H1 (cell line): Measurements from ENCODE around the gene POLR3A.

ENCODE experiments used
- CHD2 ChIP-seq: IDR thresholded peaks from 2 replicates; pipeline ENCODE4 v1.6.1; 2012; ENCODE audit warnings: low read length, improper control_type of control experiment
- EP300 ChIP-seq, 2 experiments: IDR thresholded peaks; 1 replicate in 1 of 2; 2 replicates in 1 of 2; pipeline ENCODE4 v1.6.1; 2011 to 2012; ENCODE audit warnings: low read depth in 2 of 2, low read length in 2 of 2, mild to moderate bottlenecking in 2 of 2, borderline replicate concordance in 1 of 2, inconsistent platforms in 1 of 2, moderate library complexity in 1 of 2
- EZH2 ChIP-seq: fragments of 200-600 bp; sonication (generic); IDR thresholded peaks from 2 replicates; pipeline ENCODE4 v1.7.1; 2012; ENCODE audit warnings: low read depth, mild to moderate bottlenecking, moderate library complexity, low read length, inconsistent platforms; ENCODE audit not compliant: severe bottlenecking
- JUN ChIP-seq: IDR thresholded peaks from 2 replicates; pipeline ENCODE4 v1.6.1; 2011; ENCODE audit warnings: low read depth, mild to moderate bottlenecking, improper control_type of control experiment, low read length
- PHF8 ChIP-seq: fragments of 200-600 bp; sonication (generic); conservative IDR thresholded peaks from 2 replicates; pipeline ENCODE4 v1.7.1; 2012; ENCODE audit warnings: low read depth, mild to moderate bottlenecking, inconsistent platforms, low read length, moderate library complexity
- POLR2A ChIP-seq, 2 experiments: IDR thresholded peaks; 1 replicate in 1 of 2; 2 replicates in 1 of 2; pipeline ENCODE4 v1.6.1; 2011; ENCODE audit warnings: low read depth in 2 of 2, low read length in 2 of 2, mild to moderate bottlenecking in 2 of 2; ENCODE audit errors: control extremely low read depth in 1 of 2
- POLR2AphosphoS5 ChIP-seq: IDR thresholded peaks from 2 replicates; pipeline ENCODE4 v1.6.1; 2011; ENCODE audit warnings: low read depth, low read length
- SUZ12 ChIP-seq: fragments of 200-600 bp; sonication (generic); IDR thresholded peaks from 2 replicates; pipeline ENCODE4 v1.6.1; 2012; ENCODE audit warnings: mild to moderate bottlenecking, inconsistent platforms, low read length, moderate library complexity, mixed read lengths
- TBP ChIP-seq: IDR thresholded peaks from 2 replicates; pipeline ENCODE4 v1.6.1; 2011; ENCODE audit warnings: low read depth, low read length, improper control_type of control experiment
- TCF12 ChIP-seq: IDR thresholded peaks from 2 replicates; pipeline ENCODE4 v1.6.1; 2011; ENCODE audit warnings: low read depth, mild to moderate bottlenecking, low read length
- TF ChIP-seq, protein P1 (sequence below), 3 experiments: IDR thresholded peaks; 1 replicate in 2 of 3; 2 replicates in 1 of 3; pipeline versions ENCODE4 v1.5.1 to v1.6.1; 2011; ENCODE audit warnings: low read length in 3 of 3, mild to moderate bottlenecking in 3 of 3, inconsistent platforms in 2 of 3, low read depth in 1 of 3, moderate library complexity in 1 of 3; ENCODE audit not compliant: insufficient read depth in 1 of 3; ENCODE audit errors: control extremely low read depth in 1 of 3
- TF ChIP-seq, protein P2 (sequence below): IDR thresholded peaks from 2 replicates; pipeline ENCODE4 v1.6.1; 2011; ENCODE audit warnings: low read depth, mild to moderate bottlenecking, low read length; ENCODE audit not compliant: insufficient read depth
- TF ChIP-seq, protein P3 (sequence below): IDR thresholded peaks from 2 replicates; pipeline ENCODE4 v1.6.1; 2012; ENCODE audit warnings: low read length, inconsistent platforms

DNA sequence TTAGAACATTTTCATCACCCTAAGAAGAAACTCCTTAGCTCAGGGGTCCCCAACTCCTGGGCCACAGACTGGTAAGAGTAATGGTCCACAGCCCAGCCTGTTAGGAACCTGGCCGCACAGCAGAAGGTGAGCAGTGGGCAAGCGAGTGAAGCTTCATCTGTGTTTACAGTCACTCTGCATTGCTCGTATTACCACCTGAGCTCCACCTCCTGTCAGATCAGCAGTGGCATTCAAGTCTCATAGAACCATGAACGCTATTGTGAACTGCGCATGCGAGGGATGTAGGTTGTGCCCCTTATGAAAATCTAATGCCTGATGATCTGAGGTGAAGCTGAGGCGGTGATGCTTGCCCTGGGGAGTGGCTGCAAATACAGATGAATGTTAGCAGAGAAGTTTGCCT is 65.4 kb downstream of the POLR3A start:
- TF ChIP-seq, protein P1, sequence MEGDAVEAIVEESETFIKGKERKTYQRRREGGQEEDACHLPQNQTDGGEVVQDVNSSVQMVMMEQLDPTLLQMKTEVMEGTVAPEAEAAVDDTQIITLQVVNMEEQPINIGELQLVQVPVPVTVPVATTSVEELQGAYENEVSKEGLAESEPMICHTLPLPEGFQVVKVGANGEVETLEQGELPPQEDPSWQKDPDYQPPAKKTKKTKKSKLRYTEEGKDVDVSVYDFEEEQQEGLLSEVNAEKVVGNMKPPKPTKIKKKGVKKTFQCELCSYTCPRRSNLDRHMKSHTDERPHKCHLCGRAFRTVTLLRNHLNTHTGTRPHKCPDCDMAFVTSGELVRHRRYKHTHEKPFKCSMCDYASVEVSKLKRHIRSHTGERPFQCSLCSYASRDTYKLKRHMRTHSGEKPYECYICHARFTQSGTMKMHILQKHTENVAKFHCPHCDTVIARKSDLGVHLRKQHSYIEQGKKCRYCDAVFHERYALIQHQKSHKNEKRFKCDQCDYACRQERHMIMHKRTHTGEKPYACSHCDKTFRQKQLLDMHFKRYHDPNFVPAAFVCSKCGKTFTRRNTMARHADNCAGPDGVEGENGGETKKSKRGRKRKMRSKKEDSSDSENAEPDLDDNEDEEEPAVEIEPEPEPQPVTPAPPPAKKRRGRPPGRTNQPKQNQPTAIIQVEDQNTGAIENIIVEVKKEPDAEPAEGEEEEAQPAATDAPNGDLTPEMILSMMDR (IDR thresholded peaks at IDR 0.05; ENCODE audit: control extremely low read depth in 1 of 3, insufficient read depth in 1 of 3, low read depth in 1 of 3, low read length in 3 of 3), result no peak
- TF ChIP-seq POLR2A (IDR thresholded peaks at IDR 0.05; ENCODE audit: control extremely low read depth in 1 of 2, low read depth in 2 of 2, low read length in 2 of 2), result no peak
- no peak for TF ChIP-seq TCF12
- TF ChIP-seq EP300 (IDR thresholded peaks at IDR 0.05; ENCODE audit: borderline replicate concordance in 1 of 2, low read depth in 2 of 2, low read length in 2 of 2), result no peak
- TF ChIP-seq JUN, result no peak
- TF ChIP-seq, protein P2, sequence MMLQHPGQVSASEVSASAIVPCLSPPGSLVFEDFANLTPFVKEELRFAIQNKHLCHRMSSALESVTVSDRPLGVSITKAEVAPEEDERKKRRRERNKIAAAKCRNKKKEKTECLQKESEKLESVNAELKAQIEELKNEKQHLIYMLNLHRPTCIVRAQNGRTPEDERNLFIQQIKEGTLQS, result no peak
- TF ChIP-seq, protein P3, sequence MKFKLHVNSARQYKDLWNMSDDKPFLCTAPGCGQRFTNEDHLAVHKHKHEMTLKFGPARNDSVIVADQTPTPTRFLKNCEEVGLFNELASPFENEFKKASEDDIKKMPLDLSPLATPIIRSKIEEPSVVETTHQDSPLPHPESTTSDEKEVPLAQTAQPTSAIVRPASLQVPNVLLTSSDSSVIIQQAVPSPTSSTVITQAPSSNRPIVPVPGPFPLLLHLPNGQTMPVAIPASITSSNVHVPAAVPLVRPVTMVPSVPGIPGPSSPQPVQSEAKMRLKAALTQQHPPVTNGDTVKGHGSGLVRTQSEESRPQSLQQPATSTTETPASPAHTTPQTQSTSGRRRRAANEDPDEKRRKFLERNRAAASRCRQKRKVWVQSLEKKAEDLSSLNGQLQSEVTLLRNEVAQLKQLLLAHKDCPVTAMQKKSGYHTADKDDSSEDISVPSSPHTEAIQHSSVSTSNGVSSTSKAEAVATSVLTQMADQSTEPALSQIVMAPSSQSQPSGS, result no peak
- no peak for TF ChIP-seq CHD2
- no peak for TF ChIP-seq SUZ12
- no peak for TF ChIP-seq PHF8
- no peak for TF ChIP-seq POLR2AphosphoS5
- TF ChIP-seq EZH2, result no peak
- TF ChIP-seq TBP, result no peak
